GM19238 (cell line): Measurements from ENCODE around the gene ACAD8.

ENCODE experiments used
- DNase-seq: peaks from one replicate; pipeline ENCODE4 v3.0.0; 2011; ENCODE audit warnings: low spot score; ENCODE audit not compliant: insufficient read length

Gene ACAD8

DNA sequence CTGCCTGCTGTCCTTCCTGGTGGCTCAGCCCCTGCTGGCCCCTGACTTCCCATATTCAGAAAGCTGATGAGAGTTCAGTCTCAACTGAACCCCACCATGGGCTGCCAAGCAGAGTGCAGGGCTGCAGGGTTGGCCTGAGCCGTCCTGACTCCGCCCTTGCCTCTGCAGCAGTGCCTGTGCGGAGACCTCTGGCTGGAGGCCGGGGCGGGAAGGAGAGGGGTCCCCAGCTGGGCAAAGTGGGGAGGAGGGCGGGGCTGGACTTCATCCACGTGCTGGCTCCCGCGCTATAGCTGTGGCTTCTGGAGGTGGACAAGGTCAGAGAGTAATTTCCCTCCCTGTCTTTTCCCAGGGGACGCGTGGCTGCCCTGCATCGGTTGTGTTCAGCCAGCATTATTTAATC is 36.4 kb downstream of the ACAD8 start:
- DNase-seq = no peak

DNA sequence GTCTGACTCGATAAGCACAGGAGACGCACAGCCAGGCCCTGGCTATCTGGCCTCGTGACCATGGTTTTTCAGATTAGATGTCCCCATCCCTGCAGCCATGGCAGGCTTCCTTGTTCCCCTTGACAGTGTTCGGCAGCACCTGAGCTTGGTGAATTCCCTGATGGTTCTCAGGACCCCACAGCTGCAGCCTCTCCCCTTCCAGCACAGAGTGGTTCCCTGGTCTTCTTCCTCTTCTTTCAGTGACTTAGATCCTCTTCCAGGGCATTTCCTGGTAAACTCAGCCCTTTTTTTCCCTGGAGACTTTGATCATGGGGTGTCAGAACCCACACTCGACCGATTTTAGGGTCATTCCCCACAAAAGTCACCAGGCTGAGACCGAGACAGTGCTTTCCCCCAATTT is 37.3 kb downstream of the ACAD8 start:
- no peak for DNase-seq

DNA sequence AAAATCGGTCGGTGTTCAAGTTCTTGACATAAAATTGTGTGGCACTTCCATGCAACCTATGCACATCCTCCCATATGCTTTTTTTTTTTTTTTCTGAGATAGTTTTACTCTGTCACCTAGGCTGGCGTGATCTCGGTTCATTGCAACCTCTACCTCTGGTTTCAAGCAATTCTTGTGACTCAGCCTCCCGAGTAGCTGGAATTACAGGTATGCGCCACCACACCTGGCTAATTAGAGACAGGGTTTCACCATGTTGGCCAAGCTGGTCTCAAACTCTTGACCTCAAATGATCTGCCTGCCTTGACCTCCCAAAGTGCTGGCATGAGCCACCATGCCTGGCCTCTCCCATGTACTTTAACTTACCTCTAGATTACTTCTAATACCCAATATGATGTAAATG is 37.8 kb downstream of the ACAD8 start:
- no peak for DNase-seq

DNA sequence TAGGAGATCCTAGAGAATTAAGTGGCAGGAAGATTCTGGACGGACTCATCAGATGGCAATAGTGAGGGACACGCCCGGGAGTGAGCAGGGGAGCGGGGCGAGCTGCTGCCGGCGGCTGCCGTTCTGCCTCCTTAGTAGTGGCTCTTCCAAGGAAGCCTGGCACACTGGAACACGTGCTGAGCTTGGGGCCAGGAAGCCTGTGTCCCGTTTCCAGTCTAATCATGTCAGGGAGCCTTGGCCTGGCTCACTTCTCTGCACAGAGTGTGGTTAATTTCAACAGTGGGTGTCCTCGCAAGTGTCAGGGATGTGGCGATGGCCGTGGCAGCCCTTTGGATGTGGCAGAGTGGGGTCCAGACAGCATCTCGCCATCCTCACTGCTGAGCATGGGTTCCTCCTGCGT is 39.3 kb downstream of the ACAD8 start:
- no peak for DNase-seq

DNA sequence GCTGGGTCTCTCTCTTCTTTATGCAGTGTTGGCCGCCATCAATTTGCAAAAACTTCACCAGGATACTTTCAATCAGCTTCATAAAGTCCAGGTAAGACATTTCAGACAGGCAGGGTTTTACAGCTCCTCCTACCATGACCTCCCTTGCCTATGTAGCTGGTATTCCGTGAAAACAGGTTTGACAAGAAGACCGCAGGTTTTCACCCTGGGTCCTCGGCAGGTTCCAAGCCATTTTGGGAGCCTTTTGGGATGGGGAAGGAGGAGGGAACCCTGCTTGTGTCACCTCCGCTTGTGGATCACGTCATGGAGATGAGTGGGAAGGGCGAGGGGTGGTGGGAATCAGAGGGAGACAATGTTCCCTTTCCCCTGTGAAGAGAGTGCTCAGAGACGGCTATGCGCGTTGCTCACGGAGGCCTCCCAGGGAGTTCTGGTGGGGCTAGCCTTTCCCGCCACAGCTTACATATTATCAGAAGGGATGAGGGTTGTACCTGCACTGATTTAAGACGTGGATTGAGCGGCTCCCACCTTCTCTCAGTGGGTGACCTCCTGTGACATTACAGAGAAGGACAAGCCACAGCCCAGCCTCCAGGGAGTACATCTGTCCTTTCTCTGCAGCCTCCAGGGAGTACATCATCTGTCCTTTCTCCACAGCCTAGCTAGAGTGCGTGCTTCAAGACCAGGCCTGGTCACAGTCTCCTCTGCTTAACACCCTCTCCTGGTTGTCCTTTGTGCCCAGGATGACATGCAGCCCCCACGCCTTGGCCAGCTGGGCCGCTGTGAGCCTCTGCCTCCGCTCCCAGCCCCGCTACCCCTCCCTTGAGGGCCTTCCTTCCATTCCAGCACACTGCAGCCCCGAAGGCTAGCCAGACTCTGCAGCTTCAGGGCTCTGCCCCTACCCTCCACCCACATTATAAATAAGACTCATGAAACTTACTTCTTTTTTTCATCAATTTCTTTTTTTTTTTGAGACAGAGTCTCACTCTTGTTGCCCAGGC is 40.0 kb downstream of the ACAD8 start:
- no peak for DNase-seq

DNA sequence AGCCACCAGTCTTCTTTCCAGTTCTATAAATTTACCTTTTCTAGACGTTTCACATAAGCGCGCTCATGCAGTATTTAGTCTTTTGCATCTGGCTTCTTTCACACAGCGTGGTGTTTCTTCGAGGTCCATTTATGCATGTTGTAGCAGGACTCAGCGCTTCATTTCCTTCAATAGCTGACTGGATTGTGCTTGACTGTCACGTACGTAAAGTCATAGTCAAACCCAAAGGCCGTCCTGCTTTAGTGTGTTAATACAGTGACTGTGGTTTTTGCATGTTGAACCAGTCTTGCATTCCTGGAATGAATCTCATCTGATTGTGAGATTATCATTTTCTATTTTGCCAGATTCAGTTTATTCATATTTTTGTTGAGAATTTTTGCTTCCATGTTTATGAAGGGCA is 41.3 kb downstream of the ACAD8 start:
- DNase-seq = no peak

DNA sequence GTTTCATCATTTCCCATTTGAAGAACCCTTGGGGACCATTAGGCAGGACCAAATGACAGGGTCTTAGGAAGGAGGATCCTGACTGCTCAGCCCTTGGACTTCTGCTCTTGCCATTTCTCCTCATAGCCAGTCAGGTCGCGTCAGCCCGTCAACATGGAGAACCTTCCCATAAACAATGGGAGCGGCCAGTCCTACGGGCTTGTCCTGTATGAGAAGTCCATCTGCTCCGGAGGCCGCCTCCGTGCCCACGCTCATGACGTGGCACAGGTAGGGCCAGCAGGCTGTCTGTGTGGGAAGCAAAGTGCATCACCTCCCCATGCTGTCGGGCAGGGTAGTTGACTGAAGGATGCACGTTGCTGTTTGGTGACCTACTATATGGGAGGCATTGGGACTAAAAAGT is 58.9 kb downstream of the ACAD8 start:
- DNase-seq = no peak

DNA sequence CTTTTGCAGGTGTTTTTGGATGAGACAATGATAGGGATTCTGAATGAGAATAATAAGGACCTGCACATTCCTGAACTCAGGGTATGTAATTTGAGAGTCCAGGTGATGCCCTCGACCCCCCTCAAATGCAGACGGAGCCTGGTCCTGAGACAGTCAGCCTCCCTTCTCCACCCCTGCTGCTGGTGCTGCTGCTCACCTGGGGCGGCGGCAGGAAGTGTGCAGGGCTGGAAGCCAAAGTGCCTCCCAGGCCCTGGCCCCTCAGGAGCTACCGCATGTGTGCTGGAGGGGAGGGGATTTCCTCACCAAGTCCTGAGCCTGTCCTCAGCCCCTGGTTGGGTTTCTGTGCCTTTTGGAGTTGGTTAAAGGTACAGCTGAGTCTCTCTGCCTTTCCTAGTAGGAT is 59.4 kb downstream of the ACAD8 start:
- no peak for DNase-seq

DNA sequence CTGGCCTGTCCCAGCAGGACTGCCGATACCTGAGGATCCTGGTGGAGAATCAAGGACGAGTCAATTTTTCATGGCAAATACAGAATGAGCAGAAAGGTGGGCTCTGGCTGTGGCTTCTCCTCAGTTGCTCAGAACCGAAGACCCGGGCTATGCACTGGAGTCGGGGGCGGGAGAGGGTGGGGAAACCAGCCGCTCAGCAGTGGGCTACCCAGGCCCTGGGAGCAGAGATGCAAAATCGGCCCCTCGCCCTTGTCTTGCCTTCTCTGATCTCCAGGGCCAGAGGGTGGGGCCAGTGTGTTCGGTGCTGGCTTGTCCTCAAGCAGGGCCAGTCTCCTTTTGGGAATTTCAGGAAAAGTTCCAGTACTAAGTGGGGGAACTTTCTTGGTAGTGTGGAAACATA is 60.0 kb downstream of the ACAD8 start:
- DNase-seq = no peak

DNA sequence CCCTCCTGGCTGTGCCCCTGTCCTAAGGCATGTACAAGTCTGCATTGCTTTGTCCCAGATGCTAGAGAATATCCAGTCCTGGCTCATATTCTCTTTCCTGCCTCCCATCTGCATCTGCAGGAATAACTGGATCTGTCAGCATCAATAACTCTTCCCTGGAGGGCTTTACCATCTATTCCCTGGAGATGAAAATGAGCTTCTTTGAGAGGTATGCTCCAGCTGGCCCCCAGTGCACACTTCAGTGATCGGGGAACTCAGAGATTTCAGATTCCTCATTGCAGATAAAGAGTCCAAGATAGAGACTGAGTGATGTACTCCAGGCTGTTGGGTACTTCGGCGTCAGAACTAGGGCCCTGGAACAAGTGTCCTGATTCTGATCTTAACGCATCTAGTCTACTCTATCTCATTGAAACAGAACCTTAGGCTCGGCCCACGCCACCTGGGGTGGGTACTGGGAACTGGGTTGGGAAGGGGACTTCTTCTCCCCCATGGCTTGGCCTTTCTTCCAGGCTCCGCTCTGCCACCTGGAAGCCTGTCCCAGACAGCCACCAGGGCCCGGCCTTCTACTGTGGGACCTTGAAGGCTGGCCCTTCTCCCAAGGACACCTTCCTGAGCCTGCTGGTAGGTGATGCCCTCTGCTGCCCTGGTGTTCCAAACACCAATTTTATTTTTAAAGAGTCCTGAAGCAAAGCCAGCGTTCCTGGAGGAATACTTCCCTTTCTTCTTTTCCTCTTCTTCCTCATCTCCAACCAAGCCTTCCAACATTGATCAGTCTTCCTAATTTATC is 60.6 kb downstream of the ACAD8 start:
- DNase-seq = no peak
